GM21786 (cell line): ENCODE measurements around the gene SH3RF2.
"Not testable (repeated sequence)": the region's sequence is repeated elsewhere in the genome, so short reads cannot be mapped to it uniquely, and the experiment has no call there.

Experiments
- ATAC-seq: cut with Tn5 transposase; IDR thresholded peaks from one replicate; pipeline ENCODE4 v1.9.1; 2021; ENCODE audit not compliant: unreplicated experiment

The SH3RF2 gene

GRCh38 chr5:145947581-145947980, 11.2 kb downstream of the SH3RF2 start:
- ATAC-seq: no peak

- ATAC-seq: no peak
Measured at GRCh38 chr5:145948047-145948446, 11.7 kb downstream of the SH3RF2 start.

GRCh38 chr5:145948921-145949320, 12.5 kb downstream of the SH3RF2 start:
- ATAC-seq: no peak

- ATAC-seq: no peak
Measured at GRCh38 chr5:145949474-145949873, 13.1 kb downstream of the SH3RF2 start.

- ATAC-seq: no peak
Measured at GRCh38 chr5:145951071-145951470, 14.7 kb downstream of the SH3RF2 start.

GRCh38 chr5:145953202-145953601, 16.8 kb downstream of the SH3RF2 start:
- no peak for ATAC-seq

GRCh38 chr5:145954140-145954539, 17.8 kb downstream of the SH3RF2 start:
- not testable (repeated sequence) for ATAC-seq

- no peak for ATAC-seq
Measured at GRCh38 chr5:145957388-145957787, 21.0 kb downstream of the SH3RF2 start.

GRCh38 chr5:145958436-145958835, 22.1 kb downstream of the SH3RF2 start:
- ATAC-seq: no peak

GRCh38 chr5:145960166-145960565, 23.8 kb downstream of the SH3RF2 start:
- no peak for ATAC-seq

GRCh38 chr5:145960848-145961600, 24.6 kb downstream of the SH3RF2 start:
- ATAC-seq: no peak

GRCh38 chr5:145962001-145962400, 25.6 kb downstream of the SH3RF2 start:
- ATAC-seq: no peak

- not testable (repeated sequence) for ATAC-seq
Measured at GRCh38 chr5:145964008-145964407, 27.6 kb downstream of the SH3RF2 start.

GRCh38 chr5:145965804-145966203, 29.4 kb downstream of the SH3RF2 start:
- no peak for ATAC-seq

- no peak for ATAC-seq
Measured at GRCh38 chr5:145967296-145967695, 30.9 kb downstream of the SH3RF2 start.

GRCh38 chr5:145968970-145969713, 32.8 kb downstream of the SH3RF2 start:
- no peak for ATAC-seq

- ATAC-seq: no peak
Measured at GRCh38 chr5:145969714-145970092, 33.3 kb downstream of the SH3RF2 start.

GRCh38 chr5:145971108-145971507, 34.7 kb downstream of the SH3RF2 start:
- ATAC-seq: no peak

- no peak for ATAC-seq
Measured at GRCh38 chr5:145971701-145972100, 35.3 kb downstream of the SH3RF2 start.

GRCh38 chr5:145975001-145975360, 38.6 kb downstream of the SH3RF2 start:
- ATAC-seq: no peak

GRCh38 chr5:145975361-145976066, 39.1 kb downstream of the SH3RF2 start:
- no peak for ATAC-seq
